ENCODE results near the gene TTN. TPM values are rescaled to one million over a fixed set of nuclear protein-coding genes. Genes with fewer than 3 reads are reported as not detected.

TTN gene
- total RNA-seq, 2 donors from 2014 or later, result 1,330 to 3,257 TPM

DNA sequence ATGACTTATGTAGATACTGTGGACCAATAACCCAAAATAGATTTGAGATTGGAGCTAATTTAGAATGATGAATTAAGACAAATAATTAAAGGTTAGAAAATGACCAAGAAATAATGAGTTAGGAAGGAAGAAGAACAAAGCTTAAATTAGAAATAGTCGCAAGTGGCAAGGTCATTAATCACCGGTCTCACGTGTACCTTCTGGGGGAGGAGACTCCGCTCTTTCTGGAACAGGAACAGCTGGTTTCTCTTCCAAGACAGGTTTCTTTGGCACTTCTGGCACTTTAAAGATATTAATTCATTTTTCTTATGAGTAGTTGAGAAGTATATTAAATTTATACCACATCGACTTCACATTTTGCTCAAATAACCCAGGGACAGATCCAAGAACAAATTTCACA is 156.7 kb downstream of the TTN start:
- Histone ChIP-seq H3K27me3 (no peaks in the 10 kb centered on the region), H3K36me3 (peaks cover 69% of the 10 kb centered on the region), H3K9me3 (no peaks in the 10 kb centered on the region), H3K4me1 (no peaks in the 10 kb centered on the region), H3K27ac (peak overlapping the region in 1 of 2 donors; percentile 41), H3K4me3 (no peak overlapping the region)
- TF ChIP-seq, protein P1, sequence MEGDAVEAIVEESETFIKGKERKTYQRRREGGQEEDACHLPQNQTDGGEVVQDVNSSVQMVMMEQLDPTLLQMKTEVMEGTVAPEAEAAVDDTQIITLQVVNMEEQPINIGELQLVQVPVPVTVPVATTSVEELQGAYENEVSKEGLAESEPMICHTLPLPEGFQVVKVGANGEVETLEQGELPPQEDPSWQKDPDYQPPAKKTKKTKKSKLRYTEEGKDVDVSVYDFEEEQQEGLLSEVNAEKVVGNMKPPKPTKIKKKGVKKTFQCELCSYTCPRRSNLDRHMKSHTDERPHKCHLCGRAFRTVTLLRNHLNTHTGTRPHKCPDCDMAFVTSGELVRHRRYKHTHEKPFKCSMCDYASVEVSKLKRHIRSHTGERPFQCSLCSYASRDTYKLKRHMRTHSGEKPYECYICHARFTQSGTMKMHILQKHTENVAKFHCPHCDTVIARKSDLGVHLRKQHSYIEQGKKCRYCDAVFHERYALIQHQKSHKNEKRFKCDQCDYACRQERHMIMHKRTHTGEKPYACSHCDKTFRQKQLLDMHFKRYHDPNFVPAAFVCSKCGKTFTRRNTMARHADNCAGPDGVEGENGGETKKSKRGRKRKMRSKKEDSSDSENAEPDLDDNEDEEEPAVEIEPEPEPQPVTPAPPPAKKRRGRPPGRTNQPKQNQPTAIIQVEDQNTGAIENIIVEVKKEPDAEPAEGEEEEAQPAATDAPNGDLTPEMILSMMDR (IDR thresholded peaks at IDR 0.05), result no peak
- no peak for DNase-seq (ENCODE audit: low spot score)

DNA sequence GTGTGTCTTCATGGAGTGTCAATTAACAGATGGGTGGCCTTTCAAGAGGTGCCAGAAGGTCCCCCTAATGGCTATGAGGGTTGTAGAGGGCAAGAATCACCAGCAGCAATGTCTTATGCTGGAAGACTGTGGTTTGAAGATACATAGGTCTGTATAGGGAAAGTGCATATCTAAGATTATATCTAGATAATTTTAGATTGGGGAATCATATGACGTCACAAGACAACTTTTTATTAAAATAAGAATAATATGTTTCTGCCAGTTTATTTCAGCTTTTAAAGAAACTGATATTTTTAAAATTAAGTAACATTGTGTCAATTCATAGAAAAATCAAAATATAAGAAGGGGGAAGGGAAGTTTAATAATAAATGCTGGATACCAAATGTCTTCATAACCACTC is 162.3 kb downstream of the TTN start:
- TF ChIP-seq, protein P1 (IDR thresholded peaks at IDR 0.05), result no peak
- no peak for DNase-seq (ENCODE audit: low spot score)
- Histone ChIP-seq H3K27ac (no peak overlapping the region), H3K4me3 (no peak overlapping the region), H3K27me3 (no peaks in the 10 kb centered on the region), H3K36me3 (peaks cover 93% of the 10 kb centered on the region), H3K4me1 (peaks cover 0 to 5% of the 10 kb centered on the region in 2 donors), H3K9me3 (no peaks in the 10 kb centered on the region)

DNA sequence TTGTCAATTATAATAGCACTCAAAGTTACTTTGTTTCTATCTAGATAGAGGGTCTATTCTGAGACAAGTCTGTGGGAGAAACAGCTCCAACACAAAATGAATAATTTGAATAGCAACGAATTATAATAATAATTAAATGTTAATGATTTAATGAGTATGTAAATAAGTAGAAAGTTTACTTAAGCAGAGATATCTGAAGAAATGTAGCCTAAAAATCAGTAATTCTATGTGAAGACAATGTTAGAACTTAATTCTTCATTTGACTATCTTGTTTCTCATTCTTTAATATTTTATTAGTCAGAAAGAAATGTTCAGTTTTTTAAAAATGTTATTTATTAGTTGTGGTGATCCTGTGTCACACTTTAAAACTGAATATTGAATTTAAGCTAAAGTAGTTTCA is 165.7 kb downstream of the TTN start:
- TF ChIP-seq, protein P1 (IDR thresholded peaks at IDR 0.05), result no peak
- Histone ChIP-seq H3K9me3 (no peaks in the 10 kb centered on the region), H3K36me3 (peaks cover 91% of the 10 kb centered on the region), H3K4me1 (peaks cover 0 to 5% of the 10 kb centered on the region in 2 donors), H3K4me3 (no peak overlapping the region), H3K27me3 (no peaks in the 10 kb centered on the region), H3K27ac (no peak overlapping the region)
- no peak for DNase-seq (ENCODE audit: low spot score)

DNA sequence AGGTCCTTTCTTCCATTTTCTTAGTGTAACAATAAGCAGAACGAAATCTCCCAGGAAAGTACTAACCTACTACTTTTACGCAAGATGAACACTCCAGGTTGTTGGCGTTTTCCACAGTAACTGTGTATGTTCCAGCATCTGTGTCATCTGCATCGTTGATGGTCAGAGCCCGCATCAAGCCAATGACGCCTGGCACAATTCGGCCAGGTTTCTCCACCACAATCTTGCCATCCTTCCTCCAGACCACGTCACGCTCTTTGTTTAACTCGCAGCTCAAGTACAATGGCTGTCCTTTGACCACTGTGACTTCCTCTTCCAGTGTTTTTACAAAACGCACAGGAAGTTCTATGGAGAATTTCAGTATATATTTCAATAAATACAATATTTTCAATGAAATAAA is 171.3 kb downstream of the TTN start:
- H3K4me1 ChIP-seq, result peaks cover 0 to 20% of the 10 kb centered on the region in 2 donors
- H3K9me3 ChIP-seq, result no peaks in the 10 kb centered on the region
- DNase-seq (ENCODE audit: low spot score), result no peak
- no peak overlapping the region for H3K27ac ChIP-seq
- no peaks in the 10 kb centered on the region for H3K27me3 ChIP-seq
- H3K4me3 ChIP-seq, result no peak overlapping the region
- peaks cover 93% of the 10 kb centered on the region for H3K36me3 ChIP-seq
- TF ChIP-seq, protein P1 (IDR thresholded peaks at IDR 0.05), result no peak

DNA sequence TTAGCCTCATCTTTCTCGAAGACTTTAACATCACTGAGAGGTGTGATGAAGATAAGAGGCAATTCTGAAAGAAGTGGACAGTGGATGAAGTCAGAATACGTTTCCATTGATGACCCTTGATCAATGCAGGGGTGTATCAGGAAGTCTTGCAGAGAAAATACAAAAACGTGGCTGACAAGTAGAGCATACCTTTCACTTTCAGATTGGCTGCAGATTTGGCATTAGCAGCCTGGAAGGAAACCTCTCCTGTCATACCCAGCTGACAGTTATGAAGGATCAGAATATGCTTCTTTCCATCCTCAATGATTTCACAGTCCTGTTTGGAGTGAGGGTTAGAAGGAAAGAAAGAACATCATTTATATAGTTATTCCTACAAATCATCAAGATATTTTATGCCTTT is 174.5 kb downstream of the TTN start:
- Histone ChIP-seq H3K27ac (no peak overlapping the region), H3K9me3 (no peaks in the 10 kb centered on the region), H3K4me3 (no peak overlapping the region), H3K27me3 (no peaks in the 10 kb centered on the region), H3K36me3 (peaks cover 96% of the 10 kb centered on the region), H3K4me1 (peaks cover 0 to 23% of the 10 kb centered on the region in 2 donors)
- no peak for DNase-seq (ENCODE audit: low spot score)
- TF ChIP-seq, protein P1 (IDR thresholded peaks at IDR 0.05), result no peak

DNA sequence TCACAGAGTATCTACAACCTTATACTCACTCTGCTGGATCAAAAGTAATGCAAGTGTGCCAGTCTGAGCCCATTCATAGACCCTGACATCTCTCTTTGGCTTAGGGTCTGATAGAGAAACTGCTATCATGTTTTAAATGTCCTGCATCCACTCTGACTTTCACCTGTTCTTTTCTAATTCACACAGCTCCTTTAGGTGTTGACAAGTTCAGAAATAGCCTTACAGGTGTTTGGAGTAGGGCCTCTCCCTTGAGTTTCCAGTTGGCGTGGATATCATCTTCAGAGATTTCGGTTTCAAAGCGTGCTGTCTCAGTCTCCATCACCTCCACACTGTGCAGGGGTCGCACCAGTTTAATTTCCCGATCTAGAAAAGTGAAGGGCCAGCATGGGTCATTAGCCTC is 176.6 kb downstream of the TTN start:
- Histone ChIP-seq H3K27me3 (no peaks in the 10 kb centered on the region), H3K36me3 (peaks cover 90% of the 10 kb centered on the region), H3K27ac (peak overlapping the region in 1 of 2 donors; percentile 76), H3K9me3 (no peaks in the 10 kb centered on the region), H3K4me3 (no peak overlapping the region), H3K4me1 (peaks cover 0 to 23% of the 10 kb centered on the region in 2 donors)
- no peak for DNase-seq (ENCODE audit: low spot score)
- TF ChIP-seq, protein P1 (IDR thresholded peaks at IDR 0.05), result no peak

Data from right atrium auricular region (tissue), 2 donors.